Myocyte (in vitro differentiated cells): ENCODE results near the gene VCAM1. TPM values are rescaled to one million over a fixed set of nuclear protein-coding genes. Genes with fewer than 3 reads are reported as not detected.
A peak's percentile ranks its signal among the peaks of the same experiment; 100 is the strongest.
"Not testable (repeated sequence)": the region's sequence is repeated elsewhere in the genome, so short reads cannot be mapped to it uniquely, and the experiment has no call there.

Source experiments
- DNase-seq: peaks from one replicate; pipeline ENCODE4 v3.0.0-alpha.2; 2012; ENCODE audit warnings: low read depth
- total RNA-seq: library from RNA; depleted of rRNA; stranded (reverse); fragments of >200 nt; gene quantifications from 2 replicates; pipeline ENCODE4 v1.2.3, GENCODE V29; 2014

Gene VCAM1
- total RNA-seq, 1 donor from 2014 or later = 5.7 TPM

GRCh38 chr1:100773444-100773843 lies 53.9 kb downstream of the VCAM1 start:
- peak; percentile 50 for DNase-seq

DNA sequence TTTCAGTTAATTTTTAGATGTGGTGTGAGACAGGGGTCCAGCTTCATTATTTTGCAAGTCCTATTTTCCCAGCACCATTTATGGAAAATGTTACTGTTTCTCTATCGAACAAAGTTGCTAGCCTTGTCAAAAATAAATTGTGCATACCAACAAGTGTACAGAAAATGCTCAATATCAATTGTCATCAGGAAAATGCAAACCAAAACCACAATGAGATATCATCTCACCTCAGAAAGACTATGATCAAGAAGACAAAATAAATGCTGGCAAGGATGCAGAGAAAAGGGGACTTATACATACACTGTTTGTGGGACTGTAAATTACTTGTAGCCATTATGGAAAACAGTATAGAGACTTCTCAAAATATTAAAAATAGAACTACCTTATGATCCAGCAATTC lies 54.8 kb downstream of the VCAM1 start:
- DNase-seq = no peak

DNA sequence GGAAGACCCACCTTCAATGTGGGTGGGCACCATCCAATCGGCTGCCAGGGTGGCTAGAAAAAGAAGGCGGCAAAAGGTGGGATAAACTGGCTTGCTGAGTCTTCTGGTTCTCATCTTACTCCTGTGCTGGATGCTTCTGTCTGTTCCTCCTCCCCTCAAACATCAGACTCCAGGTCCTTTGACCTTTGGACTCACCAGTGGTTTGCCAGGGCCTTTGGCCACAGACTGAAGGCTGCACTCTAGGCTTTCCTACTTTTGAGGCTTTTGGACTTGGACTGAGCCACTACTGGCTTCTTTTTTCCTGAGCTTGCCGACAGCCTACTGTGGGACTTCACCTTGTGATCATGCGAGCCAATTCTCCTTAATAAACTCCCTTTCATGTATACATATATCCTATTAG lies 55.9 kb downstream of the VCAM1 start:
- DNase-seq = no peak

DNA sequence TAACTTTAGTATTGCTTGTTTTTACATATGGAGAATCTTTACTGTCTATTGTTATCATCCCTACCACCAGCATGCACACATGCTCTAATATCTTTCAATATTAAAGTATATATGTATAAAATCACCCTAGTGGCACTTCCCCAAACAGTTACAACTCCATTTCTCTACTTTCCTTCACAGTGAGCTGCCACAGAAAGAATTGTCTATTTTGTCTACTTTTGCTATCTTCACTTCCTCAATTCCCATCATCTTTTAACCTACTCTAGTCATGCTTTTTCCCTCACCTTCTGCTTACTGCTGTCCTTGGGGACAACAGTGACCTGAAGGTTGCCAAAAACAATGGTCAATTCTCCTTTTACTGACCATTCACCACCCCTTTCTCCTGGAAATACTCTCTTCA lies 59.2 kb downstream of the VCAM1 start:
- no peak for DNase-seq

DNA sequence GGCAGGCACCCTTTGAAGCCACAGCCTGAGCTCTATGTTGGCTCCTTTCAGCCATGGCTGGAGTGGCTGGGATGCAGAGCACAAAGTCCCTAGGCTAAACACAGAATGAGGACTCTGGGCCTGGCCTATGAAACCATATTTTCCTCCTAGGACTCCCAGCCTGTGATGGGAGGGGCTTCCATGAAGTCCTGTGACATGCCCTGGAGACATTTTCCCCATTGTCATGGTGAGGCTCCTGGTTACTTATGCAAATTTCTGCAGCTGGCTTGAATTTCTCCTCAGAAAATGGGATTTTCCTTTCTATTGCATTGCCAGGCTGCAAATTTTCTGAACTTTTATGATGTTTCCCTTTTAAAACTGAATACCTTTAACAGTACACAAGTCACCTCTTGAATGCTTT lies 61.3 kb downstream of the VCAM1 start:
- DNase-seq = no peak

DNA sequence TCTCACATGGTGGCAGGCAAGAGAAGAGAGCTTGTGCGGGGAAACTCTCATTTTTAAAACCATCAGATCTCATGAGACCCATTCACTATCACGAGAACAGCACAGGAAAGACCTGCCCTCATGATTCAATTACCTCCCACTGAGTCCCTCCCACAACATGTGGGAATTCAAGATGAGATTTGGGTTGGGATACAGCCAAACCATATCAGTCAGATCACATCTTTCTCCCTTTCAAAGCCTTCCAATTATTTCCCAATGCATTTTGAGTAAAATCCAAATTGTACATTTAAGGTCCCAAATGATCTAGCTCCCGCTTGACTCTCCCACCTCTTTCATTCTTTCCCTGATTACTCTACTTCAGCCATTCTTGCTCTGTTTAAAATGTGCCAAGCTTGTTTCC lies 62.2 kb downstream of the VCAM1 start:
- not testable (repeated sequence) for DNase-seq

DNA sequence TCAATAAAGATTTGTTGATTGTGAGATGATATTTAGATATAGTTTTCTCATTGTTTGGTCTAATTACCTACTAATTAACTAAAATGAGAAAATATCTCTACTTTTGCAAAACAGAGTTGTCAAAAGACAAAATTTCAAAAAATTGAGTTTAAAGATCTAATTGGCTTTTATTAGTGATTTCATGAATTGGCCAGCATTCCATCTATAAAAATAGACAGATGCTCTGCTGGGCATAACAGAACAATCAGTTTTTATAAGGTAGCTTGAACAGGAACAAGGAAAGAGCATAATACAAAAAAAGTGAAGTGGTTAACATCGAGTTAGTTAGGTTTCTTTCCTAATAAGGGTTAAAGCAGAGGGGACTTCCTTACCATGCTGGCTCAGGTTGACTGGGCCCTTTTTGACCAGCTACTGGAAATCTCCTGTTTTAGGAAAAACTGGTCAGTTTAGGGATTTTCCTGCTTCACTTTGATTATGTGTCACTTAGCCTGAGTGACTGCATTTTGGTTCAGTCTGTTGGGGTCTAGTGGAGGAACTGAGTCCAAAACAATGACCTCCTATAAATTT lies 63.0 kb downstream of the VCAM1 start:
- DNase-seq = no peak

GRCh38 chr1:100785470-100786052 lies 66.0 kb downstream of the VCAM1 start:
- DNase-seq = peak; percentile 78

- DNase-seq = no peak
Observed at GRCh38 chr1:100786870-100787269, 67.3 kb downstream of the VCAM1 start.

Other genes starting within 250 kb of the VCAM1 start
- 0.05 and 0.26 TPM in 2 replicates for gene GPR88, start 181.6 kb upstream of the VCAM1 start, total RNA-seq
- gene EXTL2, start 175.1 kb downstream of the VCAM1 start, total RNA-seq = 20.1 and 27.6 TPM in 2 replicates
- 18.3 and 26.8 TPM in 2 replicates for gene SLC30A7, start 176.3 kb downstream of the VCAM1 start, total RNA-seq